WTC11 (cell line): Measurements from ENCODE around the gene RYR2. TPM values are rescaled to one million over a fixed set of nuclear protein-coding genes. Genes with fewer than 3 reads are reported as not detected.

Experiments
- ATAC-seq: fragments of 200-7000 bp; cut with Tn5 transposase; 2 replicates; pipeline ENCODE4 v1.10.0; 2021; ENCODE audit warnings: mild to moderate bottlenecking, moderate library complexity
- CTCF ChIA-PET: fragments of 300-600 bp; sonication (Branson Sonifier 250); formaldehyde crosslinking; loops from one replicate; lab custom pipeline; 2021; ENCODE audit warnings: antibody characterized with exemption; lab: Charles Lee
- POLR2A ChIA-PET: fragments of 350-600 bp; sonication (Branson Sonifier 250); formaldehyde crosslinking; loops from one replicate; lab custom pipeline; 2021; ENCODE audit warnings: antibody characterized with exemption; lab: Charles Lee
- DNase-seq: peaks from one replicate; pipeline ENCODE4 v3.0.0; 2021; ENCODE audit warnings: low spot score
- H3K27ac Mint-ChIP-seq: 2 replicates; pipeline ENCODE4 v1.8.0; 2021; ENCODE audit warnings: mixed read lengths
- H3K27me3 Mint-ChIP-seq: 2 replicates; pipeline ENCODE4 v1.8.0; 2021; ENCODE audit warnings: low read depth, mild to moderate bottlenecking, moderate library complexity, mixed read lengths
- H3K36me3 Mint-ChIP-seq: 2 replicates; pipeline ENCODE4 v1.8.0; 2021; ENCODE audit warnings: mixed read lengths
- H3K4me1 Mint-ChIP-seq: 2 replicates; pipeline ENCODE4 v1.8.0; 2022; ENCODE audit warnings: mixed read lengths
- H3K4me3 Mint-ChIP-seq: 2 replicates; pipeline ENCODE4 v1.8.0; 2021; ENCODE audit warnings: mild to moderate bottlenecking, moderate library complexity, mixed read lengths
- H3K9me3 Mint-ChIP-seq: 2 replicates; pipeline ENCODE4 v1.8.0; 2021; ENCODE audit warnings: mixed read lengths
- ARID4B ChIP-seq: sonication (generic); formaldehyde crosslinking; IDR thresholded peaks from 2 replicates; pipeline ENCODE4 v1.8.0; 2023; ENCODE audit warnings: missing genetic modification reagents, mild to moderate bottlenecking, borderline replicate concordance
- E2F5 ChIP-seq: sonication (generic); formaldehyde crosslinking; IDR thresholded peaks from 2 replicates; pipeline ENCODE4 v1.8.1; 2022; ENCODE audit warnings: mild to moderate bottlenecking, moderate library complexity, missing genetic modification reagents
- ERG ChIP-seq: fragments of 250-450 bp; sonication (Bioruptor Pico); IDR thresholded peaks from 2 replicates; pipeline ENCODE4 v1.8.0; 2021; ENCODE audit warnings: mild to moderate bottlenecking
- ESRRA ChIP-seq: sonication (generic); formaldehyde crosslinking; IDR thresholded peaks from 2 replicates; pipeline ENCODE4 v1.8.1; 2022; ENCODE audit warnings: mild to moderate bottlenecking, missing genetic modification reagents, borderline replicate concordance
- FOXP1 ChIP-seq: sonication (generic); formaldehyde crosslinking; IDR thresholded peaks from 2 replicates; pipeline ENCODE4 v1.8.0; 2022; ENCODE audit warnings: missing genetic modification reagents, mild to moderate bottlenecking, moderate library complexity, borderline replicate concordance
- GRHL2 ChIP-seq: fragments of 250-450 bp; sonication (Bioruptor Pico); IDR thresholded peaks from 2 replicates; pipeline ENCODE4 v1.8.0; 2022; ENCODE audit warnings: mild to moderate bottlenecking, moderate library complexity; ENCODE audit not compliant: insufficient replicate concordance, severe bottlenecking
- HMGA2 ChIP-seq: fragments of 250-450 bp; sonication (Bioruptor Pico); IDR thresholded peaks from 2 replicates; pipeline ENCODE4 v1.4.0; 2021; ENCODE audit warnings: mild to moderate bottlenecking, moderate library complexity
- IRF1 ChIP-seq: sonication (generic); formaldehyde crosslinking; IDR thresholded peaks from 2 replicates; pipeline ENCODE4 v1.8.0; 2023; ENCODE audit warnings: missing genetic modification reagents
- JUN ChIP-seq: sonication (generic); formaldehyde crosslinking; IDR thresholded peaks from 2 replicates; pipeline ENCODE4 v1.8.0; 2023; ENCODE audit warnings: mild to moderate bottlenecking, missing genetic modification reagents
- KAT7 ChIP-seq: sonication (generic); formaldehyde crosslinking; IDR thresholded peaks from 2 replicates; pipeline ENCODE4 v1.8.1; 2023; ENCODE audit warnings: missing genetic modification reagents, mild to moderate bottlenecking, borderline replicate concordance
- MYBL2 ChIP-seq: sonication (generic); formaldehyde crosslinking; IDR thresholded peaks from 2 replicates; pipeline ENCODE4 v1.8.1; 2023; ENCODE audit warnings: mild to moderate bottlenecking, moderate library complexity, missing genetic modification reagents
- NR1H2 ChIP-seq: sonication (generic); formaldehyde crosslinking; IDR thresholded peaks from 2 replicates; pipeline ENCODE4 v1.9.0; 2021; ENCODE audit warnings: mild to moderate bottlenecking, moderate library complexity, missing genetic modification reagents
- NR2C2 ChIP-seq: sonication (generic); formaldehyde crosslinking; IDR thresholded peaks from 2 replicates; pipeline ENCODE4 v1.8.0; 2022; ENCODE audit warnings: mild to moderate bottlenecking, missing genetic modification reagents
- PRDM15 ChIP-seq: sonication (generic); formaldehyde crosslinking; IDR thresholded peaks from 2 replicates; pipeline ENCODE4 v1.8.0; 2022; ENCODE audit warnings: missing genetic modification reagents
- SMAD3 ChIP-seq: sonication (generic); formaldehyde crosslinking; IDR thresholded peaks from 2 replicates; pipeline ENCODE4 v1.8.0; 2022; ENCODE audit warnings: missing genetic modification reagents, mild to moderate bottlenecking, borderline replicate concordance
- SMAD4 ChIP-seq: sonication (generic); formaldehyde crosslinking; IDR thresholded peaks from 2 replicates; pipeline ENCODE4 v1.8.0; 2022; ENCODE audit warnings: mild to moderate bottlenecking, missing genetic modification reagents
- SP1 ChIP-seq: sonication (generic); formaldehyde crosslinking; conservative IDR thresholded peaks from 2 replicates; pipeline ENCODE4 v1.8.1; 2022; ENCODE audit warnings: missing genetic modification reagents
- USF2 ChIP-seq: sonication (generic); formaldehyde crosslinking; IDR thresholded peaks from 2 replicates; pipeline ENCODE4 v1.8.1; 2023; ENCODE audit warnings: mild to moderate bottlenecking, missing genetic modification reagents, moderate library complexity
- ZBTB43 ChIP-seq: sonication (generic); formaldehyde crosslinking; IDR thresholded peaks from 2 replicates; pipeline ENCODE4 v1.8.1; 2023; ENCODE audit warnings: mild to moderate bottlenecking, missing genetic modification reagents
- total RNA-seq: library from RNA; stranded (reverse); gene quantifications from 3 replicates; pipeline ENCODE4 v1.2.3, GENCODE V29; 2021
- TF ChIP-seq, protein P1 (sequence below): sonication (generic); formaldehyde crosslinking; IDR thresholded peaks from 2 replicates; pipeline ENCODE4 v1.8.0; 2022; ENCODE audit warnings: mild to moderate bottlenecking, missing genetic modification reagents
- TF ChIP-seq, protein P2 (sequence below): sonication (generic); formaldehyde crosslinking; IDR thresholded peaks from 2 replicates; pipeline ENCODE4 v1.8.1; 2022; ENCODE audit warnings: low read depth, mild to moderate bottlenecking, moderate library complexity, missing genetic modification reagents, borderline replicate concordance

Gene RYR2
- total RNA-seq, 1 experiment from 2014 or later, result 7.9 TPM

DNA sequence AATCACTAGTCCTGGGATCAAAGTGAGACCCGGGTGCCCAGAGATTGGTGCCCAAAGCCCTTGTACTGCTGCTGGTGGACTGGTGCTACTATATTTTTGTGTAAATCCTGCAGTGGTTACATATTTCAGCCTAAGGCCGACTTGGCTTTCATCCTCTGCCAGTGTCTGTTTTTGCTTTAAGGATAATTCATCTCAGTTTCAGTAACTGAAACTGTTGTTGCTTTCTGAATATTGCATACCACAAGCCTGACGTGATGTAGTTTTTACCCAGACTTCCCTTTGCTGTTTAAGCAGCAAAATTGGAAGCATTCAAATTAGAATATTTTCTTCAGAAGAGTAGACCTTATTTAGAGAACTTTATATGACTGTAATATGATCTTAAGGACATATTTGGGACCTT is 341.8 kb downstream of the RYR2 start (continued):
- no peak for TF ChIP-seq E2F5 (CRISPR knock-in tag)
- TF ChIP-seq USF2 (CRISPR knock-in tag), result no peak
- TF ChIP-seq SP1 (CRISPR knock-in tag), result no peak
- no peak for TF ChIP-seq KAT7
- no peak for TF ChIP-seq GRHL2 (CRISPR knock-in tag)
- TF ChIP-seq, all 79 proteins: peak for 0

- no peak overlapping the region; the same call in 1 of the 2 replicates for H3K27ac Mint-ChIP-seq
- CTCF ChIA-PET, result no interaction called here
- TF ChIP-seq FOXP1 (CRISPR knock-in tag) (no peak), ARID4B (no peak), ZBTB43 (no peak), MYBL2 (CRISPR knock-in tag) (no peak), PRDM15 (CRISPR knock-in tag) (no peak), JUN (CRISPR knock-in tag) (no peak), IRF1 (CRISPR knock-in tag) (no peak), ERG (CRISPR knock-in tag) (no peak), NR2C2 (CRISPR knock-in tag) (no peak), ESRRA (CRISPR knock-in tag) (no peak), GRHL2 (CRISPR knock-in tag) (no peak), HMGA2 (CRISPR knock-in tag) (no peak), NR1H2 (CRISPR knock-in tag) (no peak), SMAD3 (CRISPR knock-in tag) (no peak), SMAD4 (CRISPR knock-in tag) (no peak)
- TF ChIP-seq, protein P1, sequence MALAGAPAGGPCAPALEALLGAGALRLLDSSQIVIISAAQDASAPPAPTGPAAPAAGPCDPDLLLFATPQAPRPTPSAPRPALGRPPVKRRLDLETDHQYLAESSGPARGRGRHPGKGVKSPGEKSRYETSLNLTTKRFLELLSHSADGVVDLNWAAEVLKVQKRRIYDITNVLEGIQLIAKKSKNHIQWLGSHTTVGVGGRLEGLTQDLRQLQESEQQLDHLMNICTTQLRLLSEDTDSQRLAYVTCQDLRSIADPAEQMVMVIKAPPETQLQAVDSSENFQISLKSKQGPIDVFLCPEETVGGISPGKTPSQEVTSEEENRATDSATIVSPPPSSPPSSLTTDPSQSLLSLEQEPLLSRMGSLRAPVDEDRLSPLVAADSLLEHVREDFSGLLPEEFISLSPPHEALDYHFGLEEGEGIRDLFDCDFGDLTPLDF (CRISPR knock-in tag), result no peak
- TF ChIP-seq, protein P2, sequence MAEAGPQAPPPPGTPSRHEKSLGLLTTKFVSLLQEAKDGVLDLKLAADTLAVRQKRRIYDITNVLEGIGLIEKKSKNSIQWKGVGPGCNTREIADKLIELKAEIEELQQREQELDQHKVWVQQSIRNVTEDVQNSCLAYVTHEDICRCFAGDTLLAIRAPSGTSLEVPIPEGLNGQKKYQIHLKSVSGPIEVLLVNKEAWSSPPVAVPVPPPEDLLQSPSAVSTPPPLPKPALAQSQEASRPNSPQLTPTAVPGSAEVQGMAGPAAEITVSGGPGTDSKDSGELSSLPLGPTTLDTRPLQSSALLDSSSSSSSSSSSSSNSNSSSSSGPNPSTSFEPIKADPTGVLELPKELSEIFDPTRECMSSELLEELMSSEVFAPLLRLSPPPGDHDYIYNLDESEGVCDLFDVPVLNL (CRISPR knock-in tag), result no peak
Measured at GRCh38 chr1:237384213-237384612, 342.2 kb downstream of the RYR2 start.

More at GRCh38 chr1:237384213-237384612, 342.2 kb downstream of the RYR2 start:
- POLR2A ChIA-PET, result no interaction called here
- ATAC-seq, result no peak
- Mint-ChIP-seq H3K4me3 (no peak overlapping the region), H3K27me3 (no peaks in the 10 kb centered on the region), H3K4me1 (peaks cover 16% of the 10 kb centered on the region), H3K36me3 (no peaks in the 10 kb centered on the region), H3K9me3 (no peaks in the 10 kb centered on the region)
- no peak for DNase-seq
